ENCODE results near the gene SLC6A16.
"Not testable (repeated sequence)": the region's sequence is repeated elsewhere in the genome, so short reads cannot be mapped to it uniquely, and the experiment has no call there.

SLC6A16 gene

DNA sequence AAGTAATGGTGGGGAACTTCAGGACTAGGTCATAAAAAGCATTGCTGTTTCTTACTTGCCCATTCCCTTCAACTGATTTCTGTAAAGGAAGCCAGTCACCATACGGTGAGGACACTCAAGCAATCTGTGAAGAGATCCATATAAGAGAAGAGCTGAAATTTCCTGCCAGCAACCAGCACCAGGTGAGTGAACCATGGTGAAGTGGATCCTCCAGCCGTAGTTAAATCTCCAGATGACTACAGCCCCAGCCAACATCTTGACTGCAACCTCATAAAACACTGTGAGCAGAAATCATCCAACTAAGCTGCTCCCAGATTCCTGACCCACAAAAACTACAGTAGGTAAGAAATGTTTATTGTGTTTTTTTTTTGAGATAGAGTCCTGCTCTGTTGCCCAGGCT lies 3.8 kb upstream of the SLC6A16 start:
- no peak for DNase-seq (ENCODE audit: low read depth)

- no peak for DNase-seq (ENCODE audit: low read depth)
Measured at GRCh38 chr19:49327878-49328544, 3.0 kb upstream of the SLC6A16 start.

GRCh38 chr19:49326165-49326704 lies 1.2 kb upstream of the SLC6A16 start:
- DNase-seq (ENCODE audit: low read depth): no peak

GRCh38 chr19:49325756-49326155 lies 765 bp upstream of the SLC6A16 start:
- DNase-seq (ENCODE audit: low read depth): not testable (repeated sequence)

GRCh38 chr19:49318296-49318695 lies 6.7 kb downstream of the SLC6A16 start:
- DNase-seq (ENCODE audit: low read depth): no peak

DNA sequence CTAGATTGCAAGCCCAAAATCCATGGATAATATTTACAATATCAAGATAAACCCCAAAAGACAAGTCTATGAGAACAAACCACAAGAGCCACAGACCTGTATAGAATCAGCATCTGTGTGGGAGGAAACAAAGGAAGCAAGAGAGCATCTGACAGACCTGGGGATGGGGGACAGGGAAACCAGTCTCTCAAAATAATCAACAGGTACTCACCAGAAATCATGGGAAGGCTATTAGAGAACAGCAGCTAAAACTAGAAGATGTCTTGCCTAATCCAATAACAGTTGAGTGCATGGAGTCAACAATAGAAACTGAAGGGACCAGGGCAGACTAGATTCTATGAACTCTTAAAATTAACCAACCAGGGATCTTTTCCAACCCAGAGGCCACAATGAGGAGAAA lies 8.7 kb downstream of the SLC6A16 start:
- no peak for DNase-seq (ENCODE audit: low read depth)

DNA sequence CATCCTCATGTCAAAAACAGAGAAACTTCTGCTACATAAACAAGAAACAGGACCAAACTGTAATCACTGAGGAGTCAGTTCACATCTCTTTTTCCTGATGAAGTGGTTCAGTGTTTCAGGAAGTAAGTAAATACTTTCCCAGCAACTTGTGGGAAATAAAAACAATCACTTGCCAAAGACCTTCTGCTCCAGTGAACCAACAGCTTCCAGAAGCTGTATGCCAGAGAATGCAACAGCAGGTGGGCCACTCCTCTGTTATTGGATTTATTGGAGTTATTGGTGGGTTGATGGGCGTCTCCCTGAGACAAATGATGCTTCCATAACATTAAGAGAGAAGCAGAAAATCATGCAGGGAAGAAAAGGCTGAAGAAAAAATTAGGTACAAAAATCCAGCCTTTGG lies 9.9 kb downstream of the SLC6A16 start:
- no peak for DNase-seq (ENCODE audit: low read depth)

- no peak for DNase-seq (ENCODE audit: low read depth)
Measured at GRCh38 chr19:49309087-49309486, 15.9 kb downstream of the SLC6A16 start.

DNA sequence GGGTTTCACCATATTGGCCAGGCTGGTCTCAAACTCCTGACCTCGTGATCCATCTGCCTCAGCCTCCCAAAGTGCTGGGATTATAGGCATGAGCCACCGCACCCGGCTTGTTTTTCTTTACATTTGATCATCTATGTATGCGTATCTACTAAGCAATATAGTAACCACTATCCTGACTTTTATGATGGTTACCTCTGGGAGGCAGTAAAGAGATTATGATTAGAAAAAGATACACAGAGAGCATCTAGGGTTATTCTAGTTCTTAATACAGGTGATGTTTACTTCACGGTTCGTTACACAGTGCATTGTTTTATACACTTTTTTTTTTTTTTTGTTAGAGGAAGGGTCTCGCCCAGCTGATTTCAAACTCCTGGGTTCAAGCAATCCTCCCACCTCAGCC lies 18.3 kb downstream of the SLC6A16 start:
- not testable (repeated sequence) for DNase-seq (ENCODE audit: low read depth)

- DNase-seq (ENCODE audit: low read depth): no peak
Measured at GRCh38 chr19:49301866-49302252, 23.1 kb downstream of the SLC6A16 start.

GRCh38 chr19:49301165-49301865 lies 23.7 kb downstream of the SLC6A16 start:
- peak; percentile 58 for DNase-seq (ENCODE audit: low read depth)

DNA sequence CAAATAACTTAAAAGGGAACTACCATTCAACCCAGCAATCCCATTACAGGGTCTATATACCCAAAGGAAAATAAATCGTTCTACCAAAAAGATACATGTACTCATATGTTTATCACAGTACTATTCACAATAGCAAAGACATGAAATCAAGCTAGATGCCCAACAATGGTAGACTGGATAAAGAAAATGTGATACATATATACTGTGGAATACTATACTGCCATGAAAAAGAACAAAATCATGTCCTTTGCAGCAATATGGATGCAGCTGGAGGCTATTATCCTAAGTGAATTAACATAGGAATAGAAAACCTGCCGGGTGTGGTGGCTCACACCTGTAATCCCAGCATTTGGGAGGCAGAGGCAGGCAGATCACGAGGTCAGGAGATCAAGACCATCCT lies 26.3 kb downstream of the SLC6A16 start:
- not testable (repeated sequence) for DNase-seq (ENCODE audit: low read depth)

DNA sequence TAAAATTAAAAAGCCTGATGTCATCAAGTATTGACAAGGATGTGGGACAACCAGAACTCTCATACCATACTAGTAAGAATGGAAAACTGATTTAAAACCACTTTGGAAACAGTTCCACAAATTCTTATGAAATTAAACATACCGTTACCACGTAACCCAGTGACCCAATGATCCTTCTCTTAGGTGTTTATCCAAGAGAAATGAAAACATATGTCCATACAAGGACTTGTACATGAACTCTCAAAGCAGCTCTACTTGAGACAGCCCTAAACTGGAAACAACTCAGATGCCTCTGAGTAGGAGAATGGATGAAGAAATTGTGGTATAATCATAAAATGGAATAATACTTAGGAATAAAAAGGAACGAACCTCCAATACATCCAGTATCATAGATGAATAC lies 27.6 kb downstream of the SLC6A16 start:
- no peak for DNase-seq (ENCODE audit: low read depth)

- DNase-seq (ENCODE audit: low read depth): no peak
Measured at GRCh38 chr19:49295208-49295880, 29.6 kb downstream of the SLC6A16 start.

DNA sequence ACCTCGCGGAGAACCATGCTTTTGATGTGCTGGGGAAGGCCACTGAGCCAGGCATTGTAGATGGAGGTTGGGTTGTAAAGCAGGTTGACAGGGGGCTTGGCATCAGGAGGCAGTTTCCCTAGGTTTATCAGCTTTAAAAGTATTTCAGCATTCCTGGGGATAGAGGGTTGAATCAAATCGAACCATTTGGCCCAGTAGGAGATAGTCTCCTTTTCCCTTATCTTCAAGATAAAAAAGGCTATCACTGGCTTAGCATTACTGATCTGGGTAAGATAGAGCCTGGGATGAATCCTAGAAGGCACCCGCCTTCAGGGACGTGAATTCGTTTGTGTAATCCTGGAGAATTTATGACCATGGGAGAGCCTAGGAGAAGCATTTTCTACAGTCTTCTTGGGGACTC lies 30.6 kb downstream of the SLC6A16 start:
- DNase-seq (ENCODE audit: low read depth): no peak

GRCh38 chr19:49290517-49290916 lies 34.5 kb downstream of the SLC6A16 start:
- DNase-seq (ENCODE audit: low read depth): no peak

DNA sequence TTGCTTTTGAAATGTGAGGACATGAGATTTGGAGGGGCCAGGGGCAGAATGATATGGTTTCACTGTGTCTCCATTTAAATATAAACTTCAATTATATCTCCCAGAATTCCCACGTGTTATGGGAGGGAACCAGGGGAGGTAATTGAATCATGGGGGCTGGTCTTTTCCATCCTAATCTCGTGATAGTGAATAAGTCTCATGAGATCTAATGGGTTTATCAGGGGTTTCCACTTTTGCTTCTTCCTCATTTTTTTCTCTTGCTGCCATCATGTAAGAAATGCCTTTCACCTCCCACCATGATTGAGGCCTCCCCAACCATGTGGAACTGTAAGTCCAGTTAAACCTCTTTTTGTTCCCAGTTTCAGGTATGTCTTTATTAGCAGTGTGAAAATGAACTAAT lies 35.7 kb downstream of the SLC6A16 start:
- DNase-seq (ENCODE audit: low read depth): not testable (repeated sequence)

GRCh38 chr19:49288205-49288604 lies 36.8 kb downstream of the SLC6A16 start:
- DNase-seq (ENCODE audit: low read depth): not testable (repeated sequence)

DNA sequence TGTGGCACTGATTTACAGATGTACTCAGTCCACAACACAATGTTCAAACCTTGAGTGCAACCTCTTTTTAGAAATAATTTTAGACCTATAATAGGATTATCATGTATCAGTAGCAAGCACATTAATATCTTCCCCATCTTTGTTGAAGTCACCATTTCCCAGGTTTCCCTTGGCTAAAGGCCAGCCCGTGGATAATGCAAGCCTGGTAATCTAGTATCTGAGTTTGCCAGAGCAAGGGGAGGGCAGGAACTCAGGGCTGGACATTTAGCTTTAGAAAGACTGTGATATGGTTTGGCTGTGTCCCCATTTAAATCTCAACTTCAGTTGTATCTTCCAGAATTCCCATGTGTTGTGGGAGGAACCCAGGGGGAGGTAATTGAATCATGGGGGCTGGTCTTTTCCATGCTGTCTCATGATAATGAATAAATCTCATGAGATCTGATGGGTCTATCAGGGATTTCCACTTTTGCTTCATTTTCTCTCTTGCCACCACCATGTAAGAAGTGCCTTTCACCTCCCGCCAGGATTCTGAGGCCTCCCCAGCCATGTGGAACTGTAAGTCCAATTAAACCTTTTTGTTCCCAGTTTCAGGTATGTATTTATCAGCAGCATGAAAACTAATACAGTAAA lies 37.7 kb downstream of the SLC6A16 start:
- no peak for DNase-seq (ENCODE audit: low read depth)

DNA sequence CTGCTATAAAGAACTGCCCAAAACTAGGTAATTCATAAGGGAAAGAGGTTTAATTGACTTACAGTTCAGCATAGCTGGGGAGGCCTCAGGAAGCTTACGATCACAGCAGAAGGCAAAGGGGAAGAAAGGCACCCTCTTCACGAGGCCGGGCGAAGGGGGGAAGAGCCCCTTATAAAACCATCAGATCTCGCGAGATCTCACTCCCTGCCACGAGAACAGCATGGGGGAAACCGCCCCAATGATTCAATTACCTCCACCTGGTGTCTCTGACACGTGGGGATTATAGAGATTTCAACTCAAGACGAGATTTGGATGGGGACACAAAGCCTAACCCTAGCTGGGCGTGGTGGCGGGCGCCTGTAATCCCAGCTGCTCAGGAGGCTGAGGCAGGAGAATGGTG lies 42.8 kb downstream of the SLC6A16 start:
- DNase-seq (ENCODE audit: low read depth): no peak

DNA sequence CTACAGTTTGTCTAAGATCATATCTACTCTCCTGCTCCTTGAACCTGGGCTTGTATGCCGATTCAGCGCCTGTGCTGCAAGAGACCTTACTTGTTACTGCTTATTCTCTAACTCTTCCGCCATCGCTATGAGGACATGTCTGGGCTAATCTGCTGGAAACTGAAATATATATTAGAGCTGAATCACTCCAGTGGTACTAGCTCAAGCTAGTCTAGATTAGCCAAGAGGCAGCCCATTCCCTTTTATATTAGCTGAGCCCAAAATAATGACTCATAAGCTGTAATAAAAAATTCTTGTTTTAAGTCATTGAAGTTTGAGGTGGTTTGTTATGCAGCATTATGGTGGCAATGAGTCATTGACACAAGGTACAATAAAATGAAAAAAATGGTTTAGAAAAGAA lies 52.8 kb downstream of the SLC6A16 start:
- DNase-seq (ENCODE audit: low read depth): no peak

GRCh38 chr19:49271080-49271753 lies 53.8 kb downstream of the SLC6A16 start:
- DNase-seq (ENCODE audit: low read depth): no peak

Data from activated T-helper 1 cell treated with Interleukin-2 at 50 U/mL for 16 hours (primary cell).